ENCODE data around the gene DNAH6.
"Not testable (repeated sequence)": the region's sequence is repeated elsewhere in the genome, so short reads cannot be mapped to it uniquely, and the experiment has no call there.

Gene DNAH6

DNA sequence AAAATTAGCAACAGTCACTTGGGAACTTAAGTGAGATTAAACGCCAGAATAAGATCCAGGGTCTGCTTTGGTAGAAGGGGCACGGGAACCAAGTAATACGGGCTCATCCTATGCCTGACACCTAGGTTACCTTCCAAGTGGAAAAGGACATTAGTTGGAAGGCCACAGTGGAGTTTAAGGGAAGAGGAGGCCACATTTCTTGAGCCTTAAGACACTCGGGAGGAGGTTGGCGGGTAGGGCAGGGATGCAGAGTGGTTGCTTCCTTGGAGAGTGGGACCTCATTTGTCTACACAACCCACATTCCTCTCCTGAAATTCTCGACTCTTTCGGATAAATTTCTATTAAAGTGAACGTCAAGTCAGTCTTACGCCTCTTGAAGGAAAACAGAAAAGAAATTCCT, 510 bp upstream of the DNAH6 start:
- no peak for DNase-seq

- no peak for DNase-seq
These were observed 3.1 kb downstream of the DNAH6 start for GRCh38 chr2:84519332-84519957.

- DNase-seq = no peak
These were observed 10.3 kb downstream of the DNAH6 start for GRCh38 chr2:84526562-84526961.

- DNase-seq = no peak
These were observed 11.1 kb downstream of the DNAH6 start for GRCh38 chr2:84527137-84528129.

GRCh38 chr2:84532291-84532690, 16.0 kb downstream of the DNAH6 start:
- DNase-seq = no peak

- no peak for DNase-seq
These were observed 17.9 kb downstream of the DNAH6 start for GRCh38 chr2:84534225-84534624.

DNA sequence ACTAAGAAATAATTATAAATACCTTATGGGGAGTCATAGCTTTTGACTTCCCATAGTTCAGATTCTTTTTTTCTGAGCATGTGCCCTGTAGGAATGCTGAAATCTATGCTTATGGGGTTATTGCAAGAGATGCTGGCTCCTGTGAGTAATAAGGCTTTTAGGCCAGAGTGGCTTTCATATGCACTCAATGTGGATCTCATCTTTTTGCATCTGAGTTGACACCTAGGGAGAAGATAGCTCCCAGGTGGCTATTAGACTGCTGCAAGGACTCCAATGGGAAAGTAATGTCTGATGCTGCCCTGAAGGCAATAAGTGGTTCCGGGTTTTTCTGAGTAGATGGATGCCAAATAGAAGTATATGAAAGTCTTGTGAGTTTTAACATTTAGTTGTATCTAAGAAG, 21.0 kb downstream of the DNAH6 start:
- no peak for DNase-seq

- no peak for DNase-seq
These were observed 23.4 kb downstream of the DNAH6 start for GRCh38 chr2:84539729-84540128.

GRCh38 chr2:84545005-84545404, 28.7 kb downstream of the DNAH6 start:
- no peak for DNase-seq

GRCh38 chr2:84546551-84546950, 30.3 kb downstream of the DNAH6 start:
- no peak for DNase-seq

- DNase-seq = no peak
These were observed 32.0 kb downstream of the DNAH6 start for GRCh38 chr2:84548303-84548702.

GRCh38 chr2:84550916-84551315, 34.6 kb downstream of the DNAH6 start:
- no peak for DNase-seq

DNA sequence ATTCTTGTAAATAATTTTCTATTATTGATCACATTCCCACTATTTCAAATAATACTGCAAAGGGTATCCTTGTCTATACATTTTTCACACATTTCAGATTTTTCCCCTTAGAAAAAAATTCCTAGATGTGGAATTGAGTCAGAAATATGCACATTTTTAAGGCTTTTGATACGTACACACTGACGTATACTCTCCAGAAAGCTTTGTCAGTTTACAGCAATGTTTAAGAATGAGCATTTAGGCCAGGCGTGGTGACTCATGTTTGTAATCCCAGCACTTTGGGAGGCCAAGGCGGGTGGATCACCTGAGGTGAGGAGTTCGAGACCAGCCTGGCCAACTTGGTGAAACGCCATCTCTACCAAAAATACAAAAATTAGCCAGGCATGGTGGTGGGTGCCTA, 35.2 kb downstream of the DNAH6 start:
- not testable (repeated sequence) for DNase-seq

GRCh38 chr2:84556190-84556589, 39.9 kb downstream of the DNAH6 start:
- DNase-seq = no peak

DNA sequence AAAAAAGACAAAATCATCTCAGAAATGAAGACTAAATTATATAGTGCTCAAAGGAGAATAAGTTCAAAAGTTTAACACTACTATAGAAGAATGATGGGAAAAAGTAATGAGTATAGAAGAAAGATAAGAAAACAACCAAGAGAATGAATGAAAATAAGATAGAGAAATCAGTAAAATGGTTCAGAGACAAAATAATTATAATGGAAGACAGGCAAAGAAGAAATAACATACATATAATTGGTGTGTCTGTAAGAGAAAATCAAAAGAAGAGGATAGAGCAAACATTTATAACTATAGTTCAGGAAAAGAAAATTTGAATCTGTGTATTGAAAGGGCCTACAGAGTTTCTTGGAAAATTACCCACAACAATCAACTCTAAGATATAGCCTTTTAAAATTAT, 43.5 kb downstream of the DNAH6 start:
- DNase-seq = no peak

GRCh38 chr2:84579661-84580060, 63.4 kb downstream of the DNAH6 start:
- DNase-seq = no peak

GRCh38 chr2:84603911-84604310, 87.6 kb downstream of the DNAH6 start:
- no peak for DNase-seq

GRCh38 chr2:84613082-84613481, 96.8 kb downstream of the DNAH6 start:
- no peak for DNase-seq

GRCh38 chr2:84619794-84620371, 103.6 kb downstream of the DNAH6 start:
- no peak for DNase-seq

DNA sequence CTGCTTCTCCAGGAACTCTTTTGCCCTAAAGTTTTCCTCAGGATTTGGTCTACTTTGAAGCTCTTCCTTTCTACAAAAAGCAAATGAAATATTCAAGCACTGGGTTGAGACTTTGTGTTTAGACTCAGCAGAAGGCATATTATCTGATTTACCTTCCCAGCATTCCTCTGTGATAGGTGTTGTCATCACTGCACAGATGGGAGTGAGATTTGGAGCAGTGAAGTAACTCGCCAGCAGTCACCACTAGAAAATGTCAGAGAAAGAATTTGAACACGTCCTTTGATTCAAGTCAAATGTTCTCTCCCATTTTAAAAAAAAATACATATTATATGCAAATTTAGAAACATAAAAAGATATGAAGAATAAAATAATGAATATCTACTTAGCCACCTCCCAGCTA, 112.2 kb downstream of the DNAH6 start:
- DNase-seq = no peak

DNA sequence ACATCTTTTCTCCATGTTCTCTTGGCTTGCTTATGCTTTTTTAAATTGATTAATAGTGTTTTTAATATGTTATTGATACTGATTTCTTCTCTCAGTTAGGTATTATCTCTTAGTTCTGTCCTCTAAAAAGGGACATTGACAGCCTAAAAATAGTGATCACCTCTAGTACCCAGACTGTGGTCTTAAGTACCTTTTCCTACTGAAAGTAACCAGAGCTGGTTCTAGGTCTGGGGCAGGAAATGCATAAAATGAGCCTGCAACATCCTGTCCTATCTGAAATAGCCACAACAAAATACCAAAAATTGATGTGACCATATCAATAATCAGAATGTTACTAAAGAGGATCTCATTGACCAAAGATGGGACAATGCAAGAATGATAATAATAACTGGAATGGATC, 113.3 kb downstream of the DNAH6 start:
- no peak for DNase-seq

DNA sequence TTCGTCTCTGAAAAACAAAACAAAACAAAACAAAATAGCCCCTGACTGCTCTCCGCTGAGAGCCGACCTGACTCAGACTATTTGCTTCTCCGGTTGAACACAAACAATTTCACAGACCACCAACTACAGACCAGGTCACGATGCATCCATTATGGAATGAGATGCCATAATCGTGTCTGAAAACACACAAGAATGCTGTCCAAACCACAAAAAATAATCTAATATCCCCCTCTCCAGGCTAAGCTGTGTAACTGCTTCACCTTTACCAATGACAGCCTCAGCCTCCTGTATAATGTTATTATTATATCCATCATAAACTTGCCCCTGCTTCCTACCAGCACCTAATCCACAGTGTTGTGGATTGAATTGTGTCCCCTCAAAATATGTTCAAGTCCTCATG, 114.7 kb downstream of the DNAH6 start:
- DNase-seq = peak; percentile 44 to 67

GRCh38 chr2:84631985-84632384, 115.7 kb downstream of the DNAH6 start:
- no peak for DNase-seq
